Activated CD4-positive, alpha-beta memory T cell treated with anti-CD3 and anti-CD28 coated beads, Interleukin-2, amount 10 ng/mL, durations not matched to agents 7 days and 5 days (primary cell): ENCODE results near the gene NPVF. TPM values are rescaled to one million over a fixed set of nuclear protein-coding genes. Genes with fewer than 3 reads are reported as not detected.

ENCODE experiments used
- CTCF ChIA-PET: fragments of 350-600 bp; sonication (Branson Sonifier 250); formaldehyde crosslinking; loops from one replicate; lab custom pipeline; 2021; ENCODE audit warnings: antibody characterized with exemption, inconsistent platforms; lab: Charles Lee
- POLR2A ChIA-PET: fragments of 350-600 bp; sonication (Branson Sonifier 250); formaldehyde crosslinking; loops from one replicate; lab custom pipeline; 2021; ENCODE audit warnings: antibody characterized with exemption; lab: Charles Lee
- DNase-seq: peaks from one replicate; pipeline ENCODE4 v3.0.0-alpha.2; 2020
- H3K27ac Mint-ChIP-seq: one replicate; pipeline ENCODE4 v1.8.0; 2021; ENCODE audit warnings: mild to moderate bottlenecking, mixed read lengths
- H3K27me3 Mint-ChIP-seq: one replicate; pipeline ENCODE4 v1.8.0; 2021; ENCODE audit warnings: mixed read lengths
- H3K36me3 Mint-ChIP-seq: one replicate; pipeline ENCODE4 v1.8.0; 2021; ENCODE audit warnings: low read depth, mixed read lengths
- H3K4me1 Mint-ChIP-seq: one replicate; pipeline ENCODE4 v1.8.0; 2021; ENCODE audit warnings: mixed read lengths
- H3K4me3 Mint-ChIP-seq: one replicate; pipeline ENCODE4 v1.8.0; 2021; ENCODE audit warnings: mild to moderate bottlenecking, mixed read lengths
- H3K9me3 Mint-ChIP-seq: one replicate; pipeline ENCODE4 v1.8.0; 2021; ENCODE audit warnings: mixed read lengths
- total RNA-seq, 2 experiments: library from RNA; stranded (reverse); gene quantifications; one replicate each; pipeline ENCODE4 v1.2.3, GENCODE V29; 2021

NPVF gene
- total RNA-seq, 2 experiments from 2014 or later = not detected

- POLR2A ChIA-PET = no interaction called here
Measured at GRCh38 chr7:25249772-25250171, 21.5 kb upstream of the NPVF start.

GRCh38 chr7:25246306-25246705 is 18.0 kb upstream of the NPVF start:
- Mint-ChIP-seq H3K4me3 (no peak overlapping the region), H3K9me3 (no peaks in the 10 kb centered on the region), H3K27me3 (peaks cover 21% of the 10 kb centered on the region), H3K4me1 (no peaks in the 10 kb centered on the region), H3K36me3 (no peaks in the 10 kb centered on the region), H3K27ac (no peak overlapping the region)
- ChIA-PET POLR2A (no interaction called here), CTCF (no interaction called here)
- no peak for DNase-seq

More at GRCh38 chr7:25249772-25250171, 21.5 kb upstream of the NPVF start:
- Mint-ChIP-seq H3K27me3 (peaks cover 12% of the 10 kb centered on the region), H3K4me3 (no peak overlapping the region), H3K27ac (no peak overlapping the region), H3K4me1 (no peaks in the 10 kb centered on the region), H3K9me3 (no peaks in the 10 kb centered on the region), H3K36me3 (no peaks in the 10 kb centered on the region)
- CTCF ChIA-PET = no interaction called here
- DNase-seq = no peak

GRCh38 chr7:25244254-25245033 is 16.2 kb upstream of the NPVF start:
- Mint-ChIP-seq H3K36me3 (no peaks in the 10 kb centered on the region), H3K4me3 (no peak overlapping the region), H3K27me3 (peaks cover 24% of the 10 kb centered on the region), H3K27ac (no peak overlapping the region), H3K9me3 (no peaks in the 10 kb centered on the region), H3K4me1 (no peaks in the 10 kb centered on the region)
- POLR2A ChIA-PET = interaction anchor here (1.0 kb wide), 1 partner anchor 8 kb away, joined by 3 read pairs; no protein-coding TSS in a partner anchor
- DNase-seq = no peak
- CTCF ChIA-PET = interaction anchor here (1.2 kb wide), 1 partner anchor 321 kb away, joined by 4 read pairs; no protein-coding TSS in a partner anchor

- CTCF ChIA-PET = no interaction called here
- no peak for DNase-seq
- Mint-ChIP-seq H3K36me3 (no peaks in the 10 kb centered on the region), H3K4me3 (no peak overlapping the region), H3K4me1 (no peaks in the 10 kb centered on the region), H3K27ac (no peak overlapping the region), H3K9me3 (no peaks in the 10 kb centered on the region), H3K27me3 (peaks cover 20% of the 10 kb centered on the region)
- POLR2A ChIA-PET = no interaction called here
Measured at GRCh38 chr7:25242678-25243077, 14.4 kb upstream of the NPVF start.

GRCh38 chr7:25240896-25241295 is 12.6 kb upstream of the NPVF start:
- Mint-ChIP-seq H3K36me3 (no peaks in the 10 kb centered on the region), H3K27ac (no peak overlapping the region), H3K4me3 (no peak overlapping the region), H3K27me3 (peaks cover 14% of the 10 kb centered on the region), H3K9me3 (no peaks in the 10 kb centered on the region), H3K4me1 (no peaks in the 10 kb centered on the region)
- CTCF ChIA-PET = no interaction called here
- DNase-seq = no peak
- POLR2A ChIA-PET = no interaction called here

GRCh38 chr7:25240340-25240739 is 12.1 kb upstream of the NPVF start:
- H3K4me3 Mint-ChIP-seq = no peak overlapping the region
- H3K36me3 Mint-ChIP-seq = no peaks in the 10 kb centered on the region
- ChIA-PET CTCF (no interaction called here), POLR2A (no interaction called here)
- no peaks in the 10 kb centered on the region for H3K4me1 Mint-ChIP-seq
- DNase-seq = no peak
- H3K27ac Mint-ChIP-seq = no peak overlapping the region
- no peaks in the 10 kb centered on the region for H3K9me3 Mint-ChIP-seq
- peaks cover 16% of the 10 kb centered on the region for H3K27me3 Mint-ChIP-seq

- POLR2A ChIA-PET = no interaction called here
- Mint-ChIP-seq H3K27ac (no peak overlapping the region), H3K9me3 (no peaks in the 10 kb centered on the region), H3K4me1 (no peaks in the 10 kb centered on the region), H3K36me3 (no peaks in the 10 kb centered on the region), H3K4me3 (no peak overlapping the region), H3K27me3 (peaks cover 16% of the 10 kb centered on the region)
- CTCF ChIA-PET = no interaction called here
- no peak for DNase-seq
Measured at GRCh38 chr7:25239888-25240287, 11.6 kb upstream of the NPVF start.

- no peak for DNase-seq
- H3K4me3 Mint-ChIP-seq = no peak overlapping the region
- no peaks in the 10 kb centered on the region for H3K9me3 Mint-ChIP-seq
- ChIA-PET CTCF (no interaction called here), POLR2A (no interaction called here)
- H3K27ac Mint-ChIP-seq = no peak overlapping the region
- H3K27me3 Mint-ChIP-seq = peaks cover 12% of the 10 kb centered on the region
- H3K4me1 Mint-ChIP-seq = no peaks in the 10 kb centered on the region
- H3K36me3 Mint-ChIP-seq = no peaks in the 10 kb centered on the region
Measured at GRCh38 chr7:25238066-25238725, 9.9 kb upstream of the NPVF start.

- ChIA-PET POLR2A (no interaction called here), CTCF (no interaction called here)
- no peak overlapping the region for H3K4me3 Mint-ChIP-seq
- peaks cover 18% of the 10 kb centered on the region for H3K27me3 Mint-ChIP-seq
- no peak for DNase-seq
- no peaks in the 10 kb centered on the region for H3K9me3 Mint-ChIP-seq
- no peak overlapping the region for H3K27ac Mint-ChIP-seq
- H3K36me3 Mint-ChIP-seq = no peaks in the 10 kb centered on the region
- H3K4me1 Mint-ChIP-seq = no peaks in the 10 kb centered on the region
Measured at GRCh38 chr7:25235471-25235870, 7.2 kb upstream of the NPVF start.

GRCh38 chr7:25234336-25234735 is 6.0 kb upstream of the NPVF start:
- DNase-seq = no peak
- H3K4me1 Mint-ChIP-seq = no peaks in the 10 kb centered on the region
- H3K4me3 Mint-ChIP-seq = no peak overlapping the region
- POLR2A ChIA-PET = no interaction called here
- peaks cover 20% of the 10 kb centered on the region for H3K27me3 Mint-ChIP-seq
- H3K9me3 Mint-ChIP-seq = no peaks in the 10 kb centered on the region
- CTCF ChIA-PET = no interaction called here
- no peak overlapping the region for H3K27ac Mint-ChIP-seq
- no peaks in the 10 kb centered on the region for H3K36me3 Mint-ChIP-seq

- Mint-ChIP-seq H3K27ac (no peak overlapping the region), H3K36me3 (no peaks in the 10 kb centered on the region), H3K9me3 (no peaks in the 10 kb centered on the region), H3K4me3 (no peak overlapping the region), H3K4me1 (no peaks in the 10 kb centered on the region), H3K27me3 (peaks cover 31% of the 10 kb centered on the region)
- POLR2A ChIA-PET = no interaction called here
- no peak for DNase-seq
- CTCF ChIA-PET = no interaction called here
Measured at GRCh38 chr7:25223206-25223605, 5.1 kb downstream of the NPVF start.

- H3K27me3 Mint-ChIP-seq = peaks cover 30% of the 10 kb centered on the region
- DNase-seq = no peak
- no peak overlapping the region for H3K27ac Mint-ChIP-seq
- H3K36me3 Mint-ChIP-seq = no peaks in the 10 kb centered on the region
- CTCF ChIA-PET = no interaction called here
- no peaks in the 10 kb centered on the region for H3K9me3 Mint-ChIP-seq
- no peak overlapping the region for H3K4me3 Mint-ChIP-seq
- POLR2A ChIA-PET = no interaction called here
- H3K4me1 Mint-ChIP-seq = no peaks in the 10 kb centered on the region
Measured at GRCh38 chr7:25222666-25223065, 5.6 kb downstream of the NPVF start.

GRCh38 chr7:25221009-25221408 is 7.3 kb downstream of the NPVF start:
- Mint-ChIP-seq H3K36me3 (no peaks in the 10 kb centered on the region), H3K9me3 (no peaks in the 10 kb centered on the region), H3K4me3 (no peak overlapping the region), H3K27ac (no peak overlapping the region), H3K4me1 (no peaks in the 10 kb centered on the region), H3K27me3 (peaks cover 25% of the 10 kb centered on the region)
- CTCF ChIA-PET = no interaction called here
- DNase-seq = no peak
- POLR2A ChIA-PET = no interaction called here

- no peaks in the 10 kb centered on the region for H3K36me3 Mint-ChIP-seq
- no peaks in the 10 kb centered on the region for H3K9me3 Mint-ChIP-seq
- H3K4me3 Mint-ChIP-seq = no peak overlapping the region
- ChIA-PET POLR2A (no interaction called here), CTCF (no interaction called here)
- H3K27me3 Mint-ChIP-seq = peaks cover 24% of the 10 kb centered on the region
- H3K27ac Mint-ChIP-seq = no peak overlapping the region
- H3K4me1 Mint-ChIP-seq = no peaks in the 10 kb centered on the region
- DNase-seq = no peak
Measured at GRCh38 chr7:25218191-25218590, 10.1 kb downstream of the NPVF start.
